HG02973 (cell line): ENCODE measurements around the gene RABGAP1L.
"Not testable (repeated sequence)": the region's sequence is repeated elsewhere in the genome, so short reads cannot be mapped to it uniquely, and the experiment has no call there.

Experiments
- ATAC-seq: cut with Tn5 transposase; IDR thresholded peaks from one replicate; pipeline ENCODE4 v1.9.1; 2021; ENCODE audit warnings: moderate library complexity; ENCODE audit not compliant: unreplicated experiment

Gene RABGAP1L

DNA sequence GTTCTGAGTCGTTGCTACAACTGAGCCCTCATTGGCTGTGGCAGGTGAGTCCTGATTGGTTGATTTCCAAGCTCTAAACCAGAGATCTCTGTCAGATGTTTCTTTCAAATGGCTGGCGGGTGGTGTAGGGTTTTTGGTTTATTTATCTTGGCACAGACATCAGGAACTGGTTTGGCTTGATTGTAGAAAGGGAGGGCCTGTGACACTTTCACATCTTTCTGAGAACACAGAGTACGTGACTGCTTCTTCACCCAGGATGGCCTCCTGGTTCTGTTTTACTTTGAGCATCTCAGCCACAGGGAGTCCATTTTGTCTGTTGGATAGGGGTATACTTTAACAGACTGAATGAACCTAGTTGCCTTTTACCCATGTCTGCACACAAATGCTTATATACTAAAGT lies 199.0 kb downstream of the RABGAP1L start:
- ATAC-seq = no peak

DNA sequence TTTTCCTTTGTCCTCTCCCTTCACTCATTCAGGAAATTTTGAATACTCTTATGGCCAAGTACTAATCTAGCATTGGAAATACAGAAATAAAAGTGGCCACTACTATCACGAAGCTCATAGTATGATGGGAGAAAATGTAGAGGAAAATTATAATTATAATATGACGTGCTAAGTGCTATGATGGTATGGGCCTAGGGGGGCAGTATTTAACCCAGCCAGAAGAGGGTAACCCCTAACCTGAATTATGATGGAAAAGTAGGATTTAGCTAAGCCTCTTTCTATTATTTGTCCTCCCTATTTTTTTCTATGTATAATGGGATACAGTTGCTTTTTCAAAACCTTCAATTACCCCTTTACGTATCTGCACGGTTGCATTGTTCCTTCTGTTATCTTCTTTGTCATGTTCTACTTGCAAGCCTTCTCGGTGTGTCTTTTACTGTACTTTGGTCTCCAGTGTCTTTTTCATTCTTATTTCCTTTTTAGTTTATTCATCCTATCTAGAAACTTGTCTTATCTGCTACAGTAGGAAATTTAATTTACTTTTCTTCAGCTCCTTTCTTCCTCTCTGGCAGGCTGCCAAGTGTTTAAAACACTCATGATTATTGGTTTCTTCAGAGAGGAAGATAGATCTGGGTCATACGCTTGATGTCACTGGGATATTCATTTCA lies 199.6 kb downstream of the RABGAP1L start:
- ATAC-seq = no peak

DNA sequence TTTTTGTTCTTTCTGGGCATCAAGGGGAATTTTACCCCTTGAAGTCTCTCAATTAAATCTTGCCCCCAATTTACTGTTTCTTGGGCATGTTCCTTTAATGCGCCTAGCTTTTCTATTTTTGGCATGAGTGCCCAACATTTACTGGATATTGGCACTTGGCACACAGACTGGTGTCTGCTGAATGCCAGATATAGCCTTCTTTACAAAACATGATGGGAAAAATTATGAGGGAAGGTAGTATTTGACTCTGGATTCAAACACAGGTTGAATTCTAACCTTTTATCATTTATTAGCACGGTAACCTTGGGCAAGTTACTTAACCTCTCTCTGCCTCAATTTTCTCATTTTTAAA lies 200.1 kb downstream of the RABGAP1L start:
- no peak for ATAC-seq

DNA sequence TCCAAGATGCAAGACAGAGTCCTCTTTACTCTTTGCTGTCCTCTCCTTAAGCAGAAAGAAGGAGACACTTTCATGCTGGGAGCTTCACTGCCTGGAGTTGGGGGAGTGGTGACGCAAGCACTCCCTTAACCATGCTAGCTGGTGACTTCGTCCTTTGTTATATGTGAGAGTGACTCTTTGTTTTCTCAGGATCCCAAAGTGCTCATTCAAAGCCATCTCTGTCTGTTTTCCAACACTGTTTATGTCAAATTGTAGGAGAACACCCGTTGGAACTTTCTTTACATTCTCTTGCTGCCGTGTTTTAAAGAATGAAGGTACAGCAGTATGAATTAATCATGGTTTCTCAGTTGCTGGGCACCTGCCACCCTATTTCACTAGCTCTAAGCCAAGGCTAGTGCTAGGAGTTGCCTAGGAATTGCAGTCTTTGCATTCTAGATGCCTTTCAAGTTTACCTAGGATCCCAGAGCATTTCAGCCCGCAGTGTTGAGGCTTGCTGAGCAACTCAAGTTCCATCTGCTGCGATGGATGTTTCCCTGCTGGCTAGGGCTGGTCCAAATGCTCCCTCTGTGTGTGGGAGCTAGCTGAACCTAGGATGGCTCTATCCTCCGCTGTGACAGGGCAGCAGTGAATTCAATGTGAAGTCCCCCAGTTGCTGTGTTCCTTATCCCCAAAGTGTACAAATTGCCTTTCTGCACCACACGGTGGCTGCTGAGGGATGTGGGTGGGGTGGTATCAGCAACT lies 205.8 kb downstream of the RABGAP1L start:
- no peak for ATAC-seq

DNA sequence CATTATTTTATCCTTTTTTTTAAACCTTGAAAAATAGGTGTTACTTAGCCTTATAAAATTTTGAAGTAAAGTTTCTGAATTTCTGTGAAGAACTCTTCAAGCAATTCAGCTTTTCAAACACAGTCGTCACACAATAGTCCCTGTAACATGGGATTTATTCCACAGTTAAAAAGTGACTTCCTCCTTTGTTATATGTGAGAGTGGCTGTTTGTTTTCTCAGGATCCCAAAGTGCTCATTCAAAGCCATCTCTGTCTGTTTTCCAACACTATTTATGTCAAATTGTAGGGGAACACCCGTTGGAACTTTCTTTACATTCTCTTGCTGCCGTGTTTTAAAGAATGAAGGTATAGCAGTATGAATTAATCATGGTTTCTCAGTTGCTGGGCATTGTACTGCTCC lies 207.6 kb downstream of the RABGAP1L start:
- ATAC-seq = no peak

DNA sequence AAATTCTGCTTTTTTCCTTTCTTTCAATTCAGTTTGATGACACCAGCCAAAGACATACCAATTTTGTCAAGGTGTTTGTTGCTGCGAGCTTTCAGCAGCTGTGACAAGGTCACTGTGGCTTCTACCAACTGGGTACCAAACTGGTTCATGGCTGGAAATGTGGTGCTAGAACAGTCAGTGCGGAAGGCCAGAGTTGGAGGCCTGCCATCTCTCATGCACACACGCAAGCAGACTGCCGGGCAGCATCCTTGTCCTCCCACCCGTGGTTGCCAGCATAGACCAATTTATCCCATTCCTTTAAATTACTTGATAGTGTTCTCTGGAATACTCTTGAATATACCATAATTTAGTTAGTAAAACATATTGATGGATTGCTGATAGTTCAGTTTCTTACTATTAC lies 208.6 kb downstream of the RABGAP1L start:
- no peak for ATAC-seq

DNA sequence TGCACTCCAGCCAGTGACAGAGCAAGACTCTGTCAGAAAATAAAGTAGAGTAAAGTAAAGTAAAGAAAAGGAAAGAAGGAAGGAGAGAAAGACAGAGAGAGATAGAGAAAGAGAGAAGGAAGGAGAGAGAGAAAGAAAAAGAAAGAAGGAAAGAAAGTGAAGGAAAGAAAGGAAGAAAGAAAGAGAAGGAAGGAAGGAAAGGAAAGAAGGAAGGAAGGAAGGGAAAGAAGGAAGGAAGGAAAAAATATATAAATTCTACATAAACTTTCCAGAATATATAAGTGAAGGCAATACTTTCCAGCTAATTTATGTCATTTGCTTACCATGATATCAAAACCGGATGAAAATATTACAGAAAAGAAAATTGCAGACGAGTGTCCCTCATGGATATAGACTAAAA lies 216.7 kb downstream of the RABGAP1L start:
- ATAC-seq = no peak

DNA sequence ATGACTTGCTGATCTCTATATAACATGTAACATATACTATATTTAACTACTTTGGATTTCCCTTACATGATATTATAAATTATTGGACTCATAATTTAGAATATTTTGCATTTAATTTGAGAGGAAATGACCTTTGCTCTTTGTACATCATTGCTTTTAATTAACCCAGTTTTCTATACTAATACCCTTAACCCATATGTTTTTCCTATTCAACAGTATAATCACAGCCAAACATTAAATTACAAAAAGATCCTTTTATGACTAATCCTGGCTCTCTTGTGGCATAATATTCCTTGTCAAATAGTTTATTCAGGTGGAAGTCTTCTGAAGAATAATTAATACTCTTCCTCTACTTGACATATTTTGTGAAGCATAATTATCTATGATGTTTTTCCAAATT lies 232.4 kb downstream of the RABGAP1L start:
- no peak for ATAC-seq

DNA sequence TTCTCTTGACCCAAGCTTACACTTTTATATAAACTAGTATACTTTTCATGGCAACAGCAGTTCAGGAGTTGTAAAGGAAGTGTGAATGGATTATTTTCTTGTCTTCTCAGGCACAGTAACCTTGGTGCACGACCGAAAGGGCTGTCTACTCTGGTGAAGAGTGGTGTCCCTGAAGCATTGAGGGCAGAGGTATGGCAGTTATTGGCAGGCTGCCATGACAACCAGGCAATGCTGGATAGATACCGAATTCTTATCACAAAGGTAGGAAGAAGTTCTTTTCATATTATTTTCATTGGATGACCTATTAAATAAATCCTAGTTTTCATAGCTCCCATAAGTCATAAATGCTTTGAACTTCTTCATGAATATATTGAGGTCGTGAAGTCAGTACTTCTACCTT lies 234.6 kb downstream of the RABGAP1L start:
- no peak for ATAC-seq

DNA sequence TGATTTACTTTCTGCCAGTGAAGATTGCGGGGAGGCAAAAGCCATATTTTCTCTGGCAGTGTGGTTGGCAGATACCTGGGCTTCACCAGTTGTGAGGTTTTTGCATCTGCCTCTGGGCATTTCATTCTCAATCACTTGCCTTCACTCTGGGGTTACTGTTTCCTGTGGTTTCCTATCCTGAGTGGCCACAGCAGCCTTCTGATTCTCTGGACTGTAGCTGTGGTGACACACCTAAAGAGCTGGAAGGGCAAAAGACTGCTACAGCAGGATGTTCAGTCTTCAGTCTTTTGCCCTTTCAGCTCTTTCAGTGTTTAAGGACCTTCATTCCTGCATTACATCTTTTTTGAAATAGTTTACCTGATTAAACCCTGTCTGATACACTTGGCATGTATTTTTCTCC lies 237.9 kb downstream of the RABGAP1L start:
- ATAC-seq = no peak

DNA sequence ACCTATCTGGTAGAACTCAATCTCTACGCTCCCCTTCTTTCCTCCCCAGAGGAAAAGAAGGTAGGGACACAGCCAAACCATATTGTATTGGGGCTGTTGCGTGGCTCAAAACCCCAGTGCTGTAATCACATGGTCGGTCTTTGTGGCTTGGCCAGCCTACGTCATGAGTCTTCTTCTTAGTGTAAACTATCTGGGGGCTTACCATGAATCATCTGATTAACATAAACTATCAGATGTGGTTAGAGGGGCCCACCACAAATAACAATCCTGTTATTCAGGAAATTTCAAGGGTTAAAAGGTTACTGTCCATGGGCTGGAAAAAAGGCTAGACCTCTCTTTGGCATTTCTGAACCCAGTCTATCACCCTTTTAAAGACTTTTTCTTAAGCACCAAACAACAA lies 238.9 kb downstream of the RABGAP1L start:
- ATAC-seq = no peak

DNA sequence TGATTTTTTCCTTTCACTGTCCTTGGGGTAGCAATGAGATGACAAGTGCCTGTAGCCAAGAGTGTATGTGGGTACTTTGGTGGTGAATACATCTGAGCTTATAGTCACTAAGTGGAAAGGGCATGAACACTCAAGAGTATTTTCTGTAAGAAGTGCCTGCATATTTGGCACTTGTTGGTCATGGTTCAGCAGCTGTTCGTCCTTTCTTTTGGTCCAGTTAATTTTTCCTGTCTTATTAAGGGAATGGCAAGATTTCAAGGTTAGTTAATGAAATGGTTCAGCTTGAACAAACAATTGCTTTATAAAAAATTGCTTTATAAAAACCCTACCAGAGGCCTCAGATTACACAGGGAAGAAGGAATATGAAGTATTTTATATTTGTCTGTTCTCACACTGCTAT lies 239.9 kb downstream of the RABGAP1L start:
- no peak for ATAC-seq

DNA sequence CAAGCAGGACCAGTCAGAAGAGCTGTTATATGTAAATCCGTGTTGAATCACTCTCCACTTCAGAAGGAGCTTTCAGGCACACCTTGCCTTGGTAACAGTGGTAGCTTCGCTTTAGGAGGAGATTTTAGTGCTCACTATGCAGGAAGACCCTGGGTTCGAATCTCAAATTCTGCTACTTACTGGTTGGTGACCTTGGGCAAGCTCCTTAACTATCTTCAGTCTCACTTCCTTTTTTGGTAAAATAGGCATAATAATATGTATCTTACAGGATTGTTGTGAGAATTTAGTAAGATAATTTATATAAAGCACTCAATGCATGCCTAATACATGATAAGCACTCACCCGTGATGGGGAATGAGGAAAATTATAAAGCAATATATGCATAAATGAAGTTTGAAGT lies 241.8 kb downstream of the RABGAP1L start:
- ATAC-seq = no peak

DNA sequence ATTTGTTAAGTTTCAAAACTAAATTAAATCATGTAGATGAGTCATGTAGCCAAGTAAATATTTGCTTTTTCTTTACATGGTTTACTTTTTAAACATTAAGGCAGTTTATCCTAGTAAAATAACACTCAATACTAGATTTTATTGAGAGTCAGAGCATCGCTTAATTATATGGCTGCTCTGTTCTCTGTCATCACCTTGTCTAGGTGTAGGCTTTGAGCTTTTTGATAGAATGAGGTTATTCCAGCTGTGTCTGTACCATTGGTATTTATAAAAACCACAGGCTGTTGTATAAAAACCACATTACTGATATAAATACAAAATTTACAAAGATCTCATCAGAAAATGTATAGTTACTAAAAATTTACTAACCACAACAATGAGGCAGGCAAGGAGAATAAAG lies 245.9 kb downstream of the RABGAP1L start:
- no peak for ATAC-seq

DNA sequence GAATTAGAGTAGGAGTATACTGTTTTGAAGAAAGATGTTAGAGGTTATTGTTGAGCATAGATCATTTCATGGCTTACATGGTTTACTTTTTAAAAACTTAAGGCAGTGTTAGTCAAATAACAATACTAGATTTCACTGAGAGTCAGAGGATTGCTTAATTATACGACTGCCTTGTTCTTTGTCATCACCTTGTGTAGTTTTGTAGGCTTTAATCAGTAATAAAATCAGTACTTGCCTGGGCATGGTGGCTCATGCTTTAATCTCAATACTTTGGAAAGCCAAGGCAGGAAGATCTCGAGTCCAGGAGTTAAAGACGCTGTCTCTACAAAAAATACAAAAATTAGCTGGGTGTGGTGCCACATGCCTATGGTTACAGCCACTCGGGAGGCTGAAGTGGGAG lies 247.1 kb downstream of the RABGAP1L start:
- no peak for ATAC-seq

DNA sequence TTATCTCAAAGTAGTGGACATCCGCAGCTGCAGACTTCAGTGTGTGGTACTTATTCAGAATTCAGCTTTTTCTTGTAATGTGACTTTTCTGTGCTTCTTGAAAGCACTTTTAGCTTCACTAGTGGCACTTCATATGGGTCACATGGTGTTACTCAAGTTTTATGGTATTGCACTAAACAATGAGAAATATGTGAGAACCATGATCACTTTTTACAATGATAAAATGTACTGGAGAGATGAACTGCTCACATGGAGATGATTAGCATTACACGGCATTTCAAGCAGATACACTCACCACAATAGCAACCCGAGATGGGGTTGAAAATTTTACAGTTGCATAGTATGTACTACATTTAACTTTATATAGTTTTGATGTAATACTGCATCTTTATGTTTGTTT lies 248.3 kb downstream of the RABGAP1L start:
- ATAC-seq = no peak

DNA sequence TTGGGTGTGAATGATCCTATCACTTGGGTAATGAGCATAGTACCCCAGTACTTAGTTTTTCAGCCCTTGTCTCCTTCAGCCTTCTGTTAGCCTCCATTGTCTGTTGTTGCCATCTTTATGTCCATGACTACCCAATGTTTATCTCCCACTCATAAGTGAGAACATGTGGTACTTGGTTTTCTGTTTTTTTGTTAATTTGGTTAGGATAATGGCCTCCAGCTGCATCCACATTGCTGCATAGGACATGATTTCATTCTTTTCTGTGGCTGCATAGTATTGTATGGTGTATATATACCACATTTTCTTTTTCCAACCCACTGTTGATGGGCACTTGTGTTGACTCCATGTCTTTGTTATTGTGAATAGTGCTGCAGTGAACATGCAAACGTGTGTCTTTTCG lies 248.8 kb downstream of the RABGAP1L start:
- no peak for ATAC-seq

DNA sequence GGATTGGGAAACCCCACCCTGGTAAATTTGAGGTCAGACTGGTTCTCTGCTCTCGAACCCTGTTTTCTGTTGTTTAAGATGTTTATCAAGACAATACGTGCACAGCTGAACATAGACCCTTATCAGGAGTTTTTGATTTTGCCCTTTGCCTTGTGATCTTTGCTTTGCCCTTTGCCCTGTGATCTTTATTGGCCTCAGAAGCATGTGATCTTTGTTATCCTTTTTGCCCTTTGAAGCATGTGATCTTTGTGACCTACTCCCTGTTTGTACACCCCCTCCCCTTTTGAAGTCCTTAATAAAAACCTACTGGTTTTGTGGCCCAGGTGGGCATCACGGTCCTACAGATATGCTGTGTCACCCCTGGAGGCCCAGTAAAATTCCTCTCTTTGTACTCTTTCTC lies 250.5 kb downstream of the RABGAP1L start:
- not testable (repeated sequence) for ATAC-seq

DNA sequence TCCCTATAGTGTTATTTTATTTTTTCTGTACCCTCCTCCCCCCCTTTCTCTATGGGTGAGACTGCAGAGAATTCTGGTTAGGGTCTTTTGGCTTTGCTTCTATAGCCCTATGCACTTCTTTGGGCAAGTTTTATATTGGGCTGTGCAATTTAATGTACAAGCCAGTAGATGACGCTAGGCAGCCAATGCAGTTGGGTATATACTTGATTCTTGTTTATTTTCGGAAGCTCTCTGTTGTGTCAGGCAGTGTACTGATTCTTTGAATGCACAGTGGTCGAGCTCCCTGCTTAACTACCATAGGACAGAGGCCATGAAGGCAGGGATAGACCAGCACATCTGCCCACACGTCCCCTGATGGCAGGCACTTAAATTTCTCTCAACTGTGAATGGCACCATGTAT lies 254.3 kb downstream of the RABGAP1L start:
- ATAC-seq = no peak

DNA sequence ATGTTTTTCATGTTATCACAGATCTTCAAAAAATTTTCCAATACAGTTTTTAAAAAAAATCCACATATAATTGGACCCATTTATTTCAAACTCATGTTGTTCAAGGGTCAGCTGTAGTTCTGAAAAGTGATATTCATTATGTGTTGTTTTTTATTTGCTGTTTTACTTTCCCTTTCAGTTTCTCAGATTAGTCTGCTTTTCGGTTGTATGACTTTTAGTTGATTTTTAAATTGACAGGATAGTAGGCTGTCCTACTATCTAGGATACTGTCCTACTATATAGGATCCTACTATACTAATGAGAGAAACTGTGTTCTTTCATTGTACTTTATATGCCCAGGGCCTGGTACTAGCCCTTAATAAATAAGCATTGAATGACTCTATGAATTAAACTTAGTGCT lies 254.9 kb downstream of the RABGAP1L start:
- no peak for ATAC-seq

DNA sequence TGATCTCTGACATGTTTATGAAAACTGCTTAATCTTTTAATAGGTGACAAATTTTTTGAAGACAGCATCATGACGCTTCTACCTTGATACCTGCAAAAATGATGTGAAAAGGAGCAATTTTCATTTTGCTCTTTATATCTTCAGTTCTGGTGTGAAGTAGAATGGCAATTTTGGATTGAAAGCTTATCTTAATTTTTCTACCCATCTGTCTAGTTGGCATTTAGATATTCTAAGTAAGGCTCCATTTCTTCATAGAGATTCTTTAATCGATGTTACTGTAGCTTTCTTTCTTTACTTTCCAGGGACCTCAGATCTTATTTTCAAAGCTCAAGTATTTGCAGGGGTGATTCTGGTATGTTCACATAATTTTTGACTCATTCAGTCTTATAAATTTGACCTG lies 256.2 kb downstream of the RABGAP1L start:
- ATAC-seq = no peak

DNA sequence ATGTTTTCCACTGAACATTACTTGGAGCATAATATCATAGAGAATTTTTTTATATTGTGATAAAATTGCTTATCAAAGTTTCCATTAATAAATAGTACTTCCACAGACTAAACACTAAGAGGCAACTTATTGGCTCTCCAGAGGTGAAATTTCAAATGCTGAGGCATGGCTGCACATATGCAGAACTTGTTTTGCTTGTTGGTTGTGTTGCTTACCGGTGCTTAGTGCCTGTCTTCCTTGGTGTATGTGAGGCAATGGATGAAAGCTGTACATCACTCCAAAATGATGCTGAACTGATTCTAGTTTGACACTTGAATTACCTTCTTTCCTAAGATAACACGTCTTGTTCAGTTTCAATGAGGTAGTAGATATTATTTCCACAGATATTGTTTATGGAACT lies 258.6 kb downstream of the RABGAP1L start:
- no peak for ATAC-seq

DNA sequence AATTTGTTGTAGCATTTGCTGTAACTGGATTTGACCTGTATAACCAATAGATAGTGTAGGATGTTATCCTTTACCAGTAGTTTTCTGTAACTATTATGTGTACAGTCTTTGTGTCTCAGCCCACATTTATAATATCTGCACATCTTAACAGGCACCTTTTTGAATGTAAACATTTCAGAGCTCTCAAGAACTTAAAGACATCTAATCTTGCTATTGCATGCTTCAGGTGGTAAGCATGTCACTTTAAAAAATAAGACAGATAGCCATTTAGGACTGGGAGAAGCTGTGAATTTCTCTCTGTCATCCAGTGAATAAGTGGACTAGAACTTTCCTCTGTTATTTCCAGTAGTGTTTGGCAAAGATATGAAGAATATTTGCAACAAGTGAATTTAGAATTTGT lies 265.8 kb downstream of the RABGAP1L start:
- ATAC-seq = no peak
